Glutamatergic neuron (in vitro differentiated cells): ENCODE data around the gene ADAMTS1. TPM values are rescaled to one million over a fixed set of nuclear protein-coding genes. Genes with fewer than 3 reads are reported as not detected.

Experiments
- DNase-seq: peaks from one replicate; pipeline ENCODE4 v3.0.0; 2022
- H3K27ac Mint-ChIP-seq: one replicate; pipeline ENCODE4 v1.8.0; 2020; ENCODE audit warnings: mild to moderate bottlenecking, mixed read lengths, inconsistent platforms; ENCODE audit not compliant: unreplicated experiment
- H3K27me3 Mint-ChIP-seq: one replicate; pipeline ENCODE4 v1.8.0; 2020; ENCODE audit warnings: mild to moderate bottlenecking, moderate library complexity, mixed read lengths, inconsistent platforms; ENCODE audit not compliant: unreplicated experiment
- H3K36me3 Mint-ChIP-seq: one replicate; pipeline ENCODE4 v1.8.0; 2020; ENCODE audit warnings: mild to moderate bottlenecking, mixed read lengths, inconsistent platforms; ENCODE audit not compliant: unreplicated experiment
- H3K4me1 Mint-ChIP-seq: one replicate; pipeline ENCODE4 v1.8.0; 2020; ENCODE audit warnings: mild to moderate bottlenecking, low read depth, mixed read lengths, inconsistent platforms; ENCODE audit not compliant: unreplicated experiment
- H3K4me3 Mint-ChIP-seq: one replicate; pipeline ENCODE4 v1.8.0; 2020; ENCODE audit warnings: mild to moderate bottlenecking, mixed read lengths, inconsistent platforms; ENCODE audit not compliant: unreplicated experiment
- H3K9me3 Mint-ChIP-seq: one replicate; pipeline ENCODE4 v1.8.0; 2020; ENCODE audit warnings: mild to moderate bottlenecking, moderate library complexity, mixed read lengths, inconsistent platforms; ENCODE audit not compliant: unreplicated experiment
- CTCF ChIP-seq: fragments of 200-600 bp; sonication (generic); IDR thresholded peaks from one replicate; pipeline ENCODE4 v1.5.0; 2021; ENCODE audit not compliant: partially characterized antibody, unreplicated experiment
- total RNA-seq: library from RNA; stranded (reverse); fragmentation: NEBNext Ultra II Directional; extraction: Animal tissue kit (Norgen Biotek cat#: 25700); gene quantifications from one replicate; pipeline ENCODE4 v1.2.1, GENCODE V29; 2021; ENCODE audit not compliant: unreplicated experiment

Gene ADAMTS1
- total RNA-seq, 1 donor from 2014 or later: 1.1 TPM

GRCh38 chr21:26814386-26814785 lies 30.8 kb downstream of the ADAMTS1 start:
- TF ChIP-seq CTCF: no peak
- no peaks in the 10 kb centered on the region for H3K4me1 Mint-ChIP-seq
- H3K4me3 Mint-ChIP-seq: no peak overlapping the region
- DNase-seq: no peak
- H3K27me3 Mint-ChIP-seq: peaks cover 2% of the 10 kb centered on the region
- H3K9me3 Mint-ChIP-seq: peaks cover 2% of the 10 kb centered on the region
- H3K27ac Mint-ChIP-seq: no peak overlapping the region
- no peaks in the 10 kb centered on the region for H3K36me3 Mint-ChIP-seq

- H3K4me3 Mint-ChIP-seq: no peak overlapping the region
- no peak for TF ChIP-seq CTCF
- no peaks in the 10 kb centered on the region for H3K4me1 Mint-ChIP-seq
- peaks cover 2% of the 10 kb centered on the region for H3K9me3 Mint-ChIP-seq
- no peak for DNase-seq
- peaks cover 2% of the 10 kb centered on the region for H3K27me3 Mint-ChIP-seq
- no peaks in the 10 kb centered on the region for H3K36me3 Mint-ChIP-seq
- no peak overlapping the region for H3K27ac Mint-ChIP-seq
These were observed 31.7 kb downstream of the ADAMTS1 start for GRCh38 chr21:26813426-26813998.

- H3K4me3 Mint-ChIP-seq: no peak overlapping the region
- no peak for TF ChIP-seq CTCF
- no peaks in the 10 kb centered on the region for H3K36me3 Mint-ChIP-seq
- H3K27ac Mint-ChIP-seq: no peak overlapping the region
- H3K4me1 Mint-ChIP-seq: no peaks in the 10 kb centered on the region
- peaks cover 2% of the 10 kb centered on the region for H3K9me3 Mint-ChIP-seq
- no peak for DNase-seq
- peaks cover 2% of the 10 kb centered on the region for H3K27me3 Mint-ChIP-seq
These were observed 33.0 kb downstream of the ADAMTS1 start for GRCh38 chr21:26812173-26812572.

- no peak overlapping the region for H3K27ac Mint-ChIP-seq
- H3K4me1 Mint-ChIP-seq: no peaks in the 10 kb centered on the region
- no peak for TF ChIP-seq CTCF
- H3K4me3 Mint-ChIP-seq: no peak overlapping the region
- no peaks in the 10 kb centered on the region for H3K36me3 Mint-ChIP-seq
- H3K9me3 Mint-ChIP-seq: peaks cover 2% of the 10 kb centered on the region
- peaks cover 2% of the 10 kb centered on the region for H3K27me3 Mint-ChIP-seq
- no peak for DNase-seq
These were observed 33.7 kb downstream of the ADAMTS1 start for GRCh38 chr21:26811482-26811881.

DNA sequence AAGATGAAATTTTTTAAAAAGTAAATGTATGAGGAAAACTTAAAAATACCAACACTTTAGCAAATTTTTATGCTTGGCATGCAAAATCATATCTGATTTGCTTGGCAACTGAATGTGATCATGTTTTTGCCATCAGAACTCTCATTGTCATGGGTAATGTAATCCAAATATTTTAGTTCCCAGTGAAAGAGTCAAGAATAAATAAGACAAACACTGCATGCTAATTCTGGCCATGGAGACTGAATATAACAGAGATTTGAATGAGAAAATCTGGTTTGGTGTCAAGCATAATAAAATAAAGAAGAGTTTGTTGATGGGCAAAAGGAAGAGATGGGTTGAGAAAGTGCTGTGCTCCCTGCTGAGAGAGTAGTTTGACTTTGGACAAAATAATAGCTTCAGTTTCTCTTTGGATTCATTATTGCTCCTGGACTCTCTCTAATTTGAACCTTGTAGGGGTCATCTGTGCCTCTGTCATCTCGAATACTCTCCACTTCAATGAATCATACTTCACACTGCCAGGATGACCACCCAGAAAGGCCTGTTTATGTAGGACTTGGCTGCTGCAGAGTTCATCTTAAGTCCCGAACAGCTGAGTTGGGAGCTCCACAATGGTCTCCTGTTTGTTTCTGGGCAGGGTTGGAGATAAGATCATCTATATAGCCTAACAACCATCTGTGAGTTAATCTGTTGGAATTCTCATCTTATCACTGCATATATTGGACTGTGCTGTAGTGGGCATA lies 34.4 kb downstream of the ADAMTS1 start:
- H3K4me1 Mint-ChIP-seq: no peaks in the 10 kb centered on the region
- peaks cover 2% of the 10 kb centered on the region for H3K9me3 Mint-ChIP-seq
- H3K4me3 Mint-ChIP-seq: no peak overlapping the region
- no peak overlapping the region for H3K27ac Mint-ChIP-seq
- no peaks in the 10 kb centered on the region for H3K36me3 Mint-ChIP-seq
- DNase-seq: no peak
- no peak for TF ChIP-seq CTCF
- H3K27me3 Mint-ChIP-seq: peaks cover 2% of the 10 kb centered on the region
